GM12878 (cell line): ENCODE results near the gene PAPLN. TPM values are rescaled to one million over a fixed set of nuclear protein-coding genes. Genes with fewer than 3 reads are reported as not detected.

Experiments used
- ATAC-seq: fragments of 200-7000 bp; cut with Tn5 transposase; 3 replicates; pipeline ENCODE4 v1.9.1; 2020; ENCODE audit warnings: mild to moderate bottlenecking, moderate library complexity
- BruUV-seq: library from RNA; stranded (reverse); fragments of 400-500 nt; replicated peaks from 2 replicates; lab custom pipeline; 2021; lab: Mats Ljungman, UMichigan
- CTCF ChIA-PET: fragments of 300-600 bp; sonication (Branson Sonifier 250); formaldehyde crosslinking; extraction: SDS; loops from one replicate; lab custom pipeline; 2021; ENCODE audit warnings: inconsistent platforms; lab: Yijun Ruan, JAX
- POLR2A ChIA-PET: fragments of 350-600 bp; formaldehyde crosslinking; extraction: SDS; loops from one replicate; lab custom pipeline; 2021; ENCODE audit warnings: inconsistent platforms; lab: Charles Lee
- RAD21 ChIA-PET: fragments of 300-600 bp; sonication (Branson Sonifier 250); formaldehyde crosslinking; loops from one replicate; lab custom pipeline; 2023; ENCODE audit warnings: antibody characterized with exemption; ENCODE audit not compliant: unreplicated experiment; lab: Charles Lee
- SMC1A ChIA-PET: fragments of 300-600 bp; sonication (Branson Sonifier 250); formaldehyde crosslinking; loops from one replicate; lab custom pipeline; 2023; ENCODE audit not compliant: unreplicated experiment, uncharacterized antibody; lab: Charles Lee
- DNase-seq: peaks from one replicate; pipeline ENCODE4 v3.0.0-alpha.2; 2011; ENCODE audit warnings: low read depth, low spot score
- FAIRE-seq: peaks from 3 replicates; lab custom pipeline; 2011; peaks lifted over from hg19 to GRCh38; lab: Jason Lieb, UNC
- H2AFZ ChIP-seq: 2 replicates; pipeline ENCODE4 v1.6.0; 2011; ENCODE audit warnings: low read depth, low read length, control low read depth; ENCODE audit not compliant: control insufficient read depth
- H3K27ac ChIP-seq: 2 replicates; pipeline ENCODE4 v1.5.1; 2011; ENCODE audit warnings: control low read depth; ENCODE audit not compliant: control insufficient read depth, insufficient read depth
- H3K27me3 ChIP-seq, 2 experiments: replicated peaks in 1 of 2; 2 replicates each; pipeline versions ENCODE4 v1.6.0 to v1.6.1; 2011; ENCODE audit warnings: low read length in 1 of 2; ENCODE audit not compliant: control insufficient read depth in 2 of 2, insufficient read depth in 2 of 2
- H3K36me3 ChIP-seq, 2 experiments: 2 replicates each; pipeline ENCODE4 v1.5.1; 2011; ENCODE audit warnings: low read length in 1 of 2; ENCODE audit not compliant: control insufficient read depth in 2 of 2, insufficient read depth in 2 of 2
- H3K4me1 ChIP-seq: 2 replicates; pipeline ENCODE4 v1.6.1; 2011; ENCODE audit warnings: mild to moderate bottlenecking, low read length, moderate library complexity, mixed read lengths; ENCODE audit not compliant: control insufficient read depth, insufficient read depth
- H3K4me2 ChIP-seq: 2 replicates; pipeline ENCODE4 v1.6.0; 2011; ENCODE audit warnings: control low read depth; ENCODE audit not compliant: control insufficient read depth, insufficient read depth
- H3K4me3 ChIP-seq: fragments of 200-600 bp; sonication (generic); 2 replicates; pipeline ENCODE4 v1.5.1; 2016
- H3K79me2 ChIP-seq: 2 replicates; pipeline ENCODE4 v1.6.0; 2011; ENCODE audit warnings: low read length; ENCODE audit not compliant: control insufficient read depth, insufficient read depth
- H3K9ac ChIP-seq: 2 replicates; pipeline ENCODE4 v1.8.0; 2011; ENCODE audit warnings: low read length, control low read depth, mixed read lengths; ENCODE audit not compliant: control insufficient read depth, insufficient read depth
- H3K9me3 ChIP-seq: replicated peaks from 3 replicates; pipeline ENCODE4 v1.5.1; 2011; ENCODE audit warnings: mild to moderate bottlenecking, low read length; ENCODE audit not compliant: control insufficient read depth, insufficient read depth
- H4K20me1 ChIP-seq: 2 replicates; pipeline ENCODE4 v1.6.0; 2011; ENCODE audit not compliant: control insufficient read depth, insufficient read depth
- CTCF ChIP-seq, 3 experiments: IDR thresholded peaks in 2 of 3; conservative IDR thresholded peaks in 1 of 3; 2 replicates each; pipeline ENCODE4 v1.5.1; 2011; ENCODE audit warnings: low read depth in 3 of 3, low read length in 3 of 3, mild to moderate bottlenecking in 3 of 3, control low read depth in 2 of 3, moderate library complexity in 2 of 3, inconsistent platforms in 1 of 3, mixed read lengths in 1 of 3; ENCODE audit not compliant: control insufficient read depth in 2 of 3, insufficient read depth in 1 of 3; ENCODE audit errors: extremely low read depth in 1 of 3
- E2F8 ChIP-seq: fragments of 450-650 bp; IDR thresholded peaks from 2 replicates; pipeline ENCODE4 v1.6.1; 2018; ENCODE audit warnings: mild to moderate bottlenecking, low read depth, moderate library complexity; ENCODE audit not compliant: partially characterized antibody
- E4F1 ChIP-seq: fragments of 450-650 bp; IDR thresholded peaks from 2 replicates; pipeline ENCODE4 v1.6.1; 2018; ENCODE audit warnings: borderline replicate concordance, mild to moderate bottlenecking; ENCODE audit not compliant: partially characterized antibody
- EGR1 ChIP-seq, 2 experiments: IDR thresholded peaks; 1 replicate in 1 of 2; 2 replicates in 1 of 2; pipeline ENCODE4 v1.6.1; 2011 to 2012; ENCODE audit warnings: low read depth in 2 of 2, low read length in 2 of 2, borderline replicate concordance in 1 of 2, mild to moderate bottlenecking in 1 of 2, moderate library complexity in 1 of 2
- HDAC6 ChIP-seq: fragments of 200-600 bp; sonication (generic); IDR thresholded peaks from one replicate; pipeline ENCODE4 v1.8.0; 2017; ENCODE audit warnings: antibody characterized with exemption; ENCODE audit not compliant: unreplicated experiment
- RELA ChIP-seq: fragments of 450-650 bp; IDR thresholded peaks from 2 replicates; pipeline ENCODE4 v1.8.0; 2014; ENCODE audit warnings: borderline replicate concordance; ENCODE audit not compliant: partially characterized antibody
- SMC3 ChIP-seq: IDR thresholded peaks from 2 replicates; pipeline ENCODE4 v1.6.1; 2011; ENCODE audit warnings: low read length, improper control_type of control experiment, borderline replicate concordance
- WGBS: methylation state at CpG from one replicate; pipeline ENCODE4 v1.1.6; 2016; ENCODE audit warnings: low lambda C conversion rate; ENCODE audit not compliant: insufficient replicate concordance, insufficient coverage; ENCODE audit errors: missing lambda C conversion rate; 5-methylcytosine and 5-hydroxymethylcytosine counted together
- in situ Hi-C: fragments of 300-500 bp; cut with MboI; formaldehyde crosslinking; loops from 9 replicates; pipeline ENCODE4 v1.14.3; 2018; ENCODE audit warnings: mixed read lengths
- intact Hi-C: fragments of 100-400 bp; cut with micrococcal nuclease; formaldehyde crosslinking; loops from one replicate; pipeline ENCODE4 v1.14.2; 2022; ENCODE audit not compliant: unreplicated experiment
- polyA plus RNA-seq, 11 experiments: library from polyadenylated mRNA; depleted of rRNA in 4 of 11; unstranded in 6 of 11; stranded (reverse) in 5 of 11; fragments of >200 nt; fragmentation: Nextera tagmentation in 4 of 11; fragmentation: Illumina TruSeq in 1 of 11; extraction: Ambion mirVana in 4 of 11; extraction: Trizol in 1 of 11; gene quantifications; 1 replicate in 1 of 11; 2 replicates in 10 of 11; pipeline versions ENCODE4 v1.2.1 to v1.2.3, GENCODE V29; 2011 to 2016; ENCODE audit warnings: inconsistent platforms in 2 of 11, missing spikeins in 2 of 11, low read depth in 1 of 11
- total RNA-seq, 4 experiments: library from RNA; depleted of rRNA in 3 of 4; stranded (reverse); fragments of >200 nt in 3 of 4; fragmentation: Illumina TruSeq in 1 of 4; extraction: Trizol in 1 of 4; gene quantifications; 2 replicates each; pipeline versions ENCODE4 v1.2.1 to v1.2.3, GENCODE V29; 2013 to 2021

PAPLN gene
- total and polyA plus RNA-seq, 10 of the 15 experiments (the other 5 are each of a cell fraction or from before 2014, with no cell fraction given), result 1.8 to 19.8 (median 7.4) TPM

- Histone ChIP-seq H3K4me2 (no peak overlapping the region), H3K36me3 (no peaks in the 10 kb centered on the region), H3K27ac (no peak overlapping the region), H3K27me3 (no peaks in the 10 kb centered on the region), H3K9ac (no peak overlapping the region), H3K4me1 (no peaks in the 10 kb centered on the region), H3K4me3 (no peak overlapping the region), H4K20me1 (no peaks in the 10 kb centered on the region), H2AFZ (no peak overlapping the region), H3K79me2 (no peaks in the 10 kb centered on the region), H3K9me3 (no peaks in the 10 kb centered on the region)
- in situ Hi-C loops, result no loop called here
- ChIA-PET SMC1A (interaction anchor here (0.5 to 0.8 kb wide), 3 partner anchors 9 to 350 kb away, joined by 3 to 4 read pairs (median 3); no protein-coding TSS in a partner anchor), CTCF (interaction anchor here (0.8 kb wide), 1 partner anchor 154 kb away, joined by 3 read pairs; no protein-coding TSS in a partner anchor), POLR2A (interaction anchor here (0.7 to 1.8 kb wide), 2 partner anchors 10 to 102 kb away, joined by 4 to 9 read pairs; no protein-coding TSS in a partner anchor), RAD21 (interaction anchor here (0.7 to 1.2 kb wide), 2 partner anchors 9 to 256 kb away, joined by 3 to 4 read pairs; partner anchors contain the start of gene ACOT2)
- no peak for DNase-seq
- TF ChIP-seq HDAC6 (no peak), SMC3 (no peak)
- intact Hi-C loops, result no loop called here
- ATAC-seq, result no peak; the same call in 1 of the 3 replicates
- BruUV-seq, result no TSS peak
- WGBS, result 99% methylated on average over 3 of the region's 3 CpGs
- FAIRE-seq, result no peak
Measured at GRCh38 chr14:73312687-73313086, 75.4 kb downstream of the PAPLN start.

- no peak for ATAC-seq
- no peaks in the 10 kb centered on the region for H3K27me3 ChIP-seq
- no peaks in the 10 kb centered on the region for H3K4me1 ChIP-seq
- no peak for FAIRE-seq
- in situ Hi-C loops, result no loop called here
- H3K79me2 ChIP-seq, result no peaks in the 10 kb centered on the region
- RAD21 ChIA-PET, result interaction anchor here (1.2 kb wide), 1 partner anchor 9 kb away, joined by 4 read pairs; no protein-coding TSS in a partner anchor
- no peak overlapping the region for H3K4me2 ChIP-seq
- 100% methylated on average over 4 of the region's 4 CpGs for WGBS
- no peak overlapping the region for H3K9ac ChIP-seq
- no TSS peak for BruUV-seq
- no peak overlapping the region for H3K4me3 ChIP-seq
- no peak overlapping the region for H2AFZ ChIP-seq
- H4K20me1 ChIP-seq, result no peaks in the 10 kb centered on the region
- intact Hi-C loops, result no loop called here
- H3K27ac ChIP-seq, result no peak overlapping the region
- no peaks in the 10 kb centered on the region for H3K9me3 ChIP-seq
- POLR2A ChIA-PET, result no interaction called here
- CTCF ChIA-PET, result interaction anchor here (1.6 kb wide), 1 partner anchor 18 kb away, joined by 9 read pairs; no protein-coding TSS in a partner anchor
- no peak for DNase-seq
- SMC1A ChIA-PET, result interaction anchor here (0.8 to 1.3 kb wide), 3 partner anchors 9 to 70 kb away, joined by 3 to 4 read pairs (median 4); no protein-coding TSS in a partner anchor
- no peaks in the 10 kb centered on the region for H3K36me3 ChIP-seq
- TF ChIP-seq CTCF (IDR thresholded peaks at IDR 0.05 in 2 of 3, conservative IDR thresholded peaks at IDR 0.05 in 1 of 3; ENCODE audit: control insufficient read depth in 2 of 3, extremely low read depth in 1 of 3, insufficient read depth in 1 of 3, low read depth in 3 of 3, low read length in 3 of 3), result no peak
- TF ChIP-seq EGR1 (IDR thresholded peaks at IDR 0.05; ENCODE audit: borderline replicate concordance in 1 of 2, low read depth in 2 of 2, low read length in 2 of 2), result no peak
- no peak for TF ChIP-seq E2F8
- TF ChIP-seq RELA, result no peak
- no peak for TF ChIP-seq E4F1
Measured at GRCh38 chr14:73313151-73313550, 75.8 kb downstream of the PAPLN start.
